Skeletal muscle tissue (tissue), 4 donors: ENCODE measurements around the gene CTNNA2. TPM values are rescaled to one million over a fixed set of nuclear protein-coding genes. Genes with fewer than 3 reads are reported as not detected.

Experiments
- H3K27ac ChIP-seq: one replicate; pipeline ENCODE4 v1.7.0; 2013; ENCODE audit warnings: mild to moderate bottlenecking, low read depth, low read length, inconsistent platforms
- H3K27me3 ChIP-seq, 3 donors: one replicate each; pipeline ENCODE4 v1.7.0; 2013; ENCODE audit warnings: low read length in 3 of 3; ENCODE audit not compliant: control insufficient read depth in 3 of 3, insufficient read depth in 3 of 3
- H3K36me3 ChIP-seq, 3 donors: one replicate each; pipeline ENCODE4 v1.7.0; 2013; ENCODE audit warnings: low read length in 3 of 3; ENCODE audit not compliant: control insufficient read depth in 3 of 3, insufficient read depth in 3 of 3
- H3K4me1 ChIP-seq, 3 donors: one replicate each; pipeline ENCODE4 v1.7.0; 2013; ENCODE audit warnings: low read length in 3 of 3, mild to moderate bottlenecking in 3 of 3; ENCODE audit not compliant: control insufficient read depth in 3 of 3, insufficient read depth in 3 of 3
- H3K4me3 ChIP-seq, 3 donors: one replicate each; pipeline ENCODE4 v1.7.0; 2013; ENCODE audit warnings: low read length in 3 of 3
- H3K9ac ChIP-seq, 3 donors: one replicate each; pipeline ENCODE4 v1.7.0; 2013; ENCODE audit warnings: low read length in 3 of 3, mild to moderate bottlenecking in 3 of 3, moderate library complexity in 2 of 3, low read depth in 1 of 3
- H3K9me3 ChIP-seq, 3 donors: one replicate each; pipeline ENCODE4 v1.7.0; 2013; ENCODE audit warnings: low read length in 3 of 3; ENCODE audit not compliant: control insufficient read depth in 3 of 3
- total RNA-seq: library from RNA; depleted of rRNA; stranded (reverse); fragments of >200 nt; gene quantifications from one replicate; pipeline ENCODE4 v1.2.3, GENCODE V29; 2014
- donor health status: Osteomylitis.

The CTNNA2 gene
- total RNA-seq, 1 donor from 2014 or later, result 1.0 TPM

GRCh38 chr2:79831961-79832360, 319.1 kb downstream of the CTNNA2 start:
- Histone ChIP-seq H3K36me3 (no peaks in the 10 kb centered on the region), H3K4me1 (no peaks in the 10 kb centered on the region), H3K9me3 (no peaks in the 10 kb centered on the region), H3K27me3 (no peaks in the 10 kb centered on the region), H3K4me3 (no peak overlapping the region), H3K27ac (no peak overlapping the region), H3K9ac (no peak overlapping the region)

DNA sequence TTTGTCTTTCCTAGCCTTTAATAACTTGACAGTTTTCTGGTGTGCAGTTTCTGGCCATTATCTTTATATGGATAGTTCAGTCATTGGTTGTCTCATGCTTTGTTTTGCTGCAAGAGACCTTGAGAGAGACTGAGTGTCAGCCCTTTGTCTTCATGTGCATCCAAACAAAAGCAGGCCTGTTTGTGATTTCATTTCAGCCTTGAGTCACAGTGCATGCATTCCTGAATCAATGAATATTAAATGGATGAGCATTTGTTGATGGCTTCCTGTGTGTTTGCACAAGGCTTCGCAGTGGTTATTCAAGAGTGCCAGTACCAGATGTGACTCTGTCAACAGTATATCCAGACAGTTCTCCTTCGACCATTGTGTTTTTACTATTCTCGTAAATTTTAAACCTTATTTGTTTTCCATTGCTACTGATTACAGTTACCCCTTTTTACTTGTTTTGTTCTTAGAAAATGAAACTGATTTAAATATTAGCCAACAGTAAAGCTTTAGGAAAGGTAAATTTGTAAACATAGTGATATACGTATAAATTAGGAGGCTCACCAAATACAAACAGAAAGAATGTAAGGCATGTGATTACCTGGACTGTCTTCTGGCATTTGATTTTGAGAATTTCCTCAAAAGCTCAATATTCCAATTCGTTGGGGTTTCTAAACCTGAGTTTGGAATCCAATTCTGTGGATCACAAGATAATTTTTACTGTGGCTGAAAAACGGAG, 319.8 kb downstream of the CTNNA2 start:
- H3K4me3 ChIP-seq, result no peak overlapping the region
- H3K4me1 ChIP-seq, result no peaks in the 10 kb centered on the region
- no peaks in the 10 kb centered on the region for H3K36me3 ChIP-seq
- no peak overlapping the region for H3K27ac ChIP-seq
- no peaks in the 10 kb centered on the region for H3K27me3 ChIP-seq
- no peak overlapping the region for H3K9ac ChIP-seq
- H3K9me3 ChIP-seq, result no peaks in the 10 kb centered on the region

- H3K27ac ChIP-seq, result no peak overlapping the region
- no peaks in the 10 kb centered on the region for H3K27me3 ChIP-seq
- H3K36me3 ChIP-seq, result no peaks in the 10 kb centered on the region
- H3K9me3 ChIP-seq, result no peaks in the 10 kb centered on the region
- no peaks in the 10 kb centered on the region for H3K4me1 ChIP-seq
- no peak overlapping the region for H3K9ac ChIP-seq
- no peak overlapping the region for H3K4me3 ChIP-seq
Measured at GRCh38 chr2:79833235-79833878, 320.5 kb downstream of the CTNNA2 start.

GRCh38 chr2:79835911-79836310, 323.1 kb downstream of the CTNNA2 start:
- Histone ChIP-seq H3K27me3 (no peaks in the 10 kb centered on the region), H3K9me3 (no peaks in the 10 kb centered on the region), H3K9ac (no peak overlapping the region), H3K36me3 (no peaks in the 10 kb centered on the region), H3K4me3 (no peak overlapping the region), H3K4me1 (no peaks in the 10 kb centered on the region), H3K27ac (no peak overlapping the region)

DNA sequence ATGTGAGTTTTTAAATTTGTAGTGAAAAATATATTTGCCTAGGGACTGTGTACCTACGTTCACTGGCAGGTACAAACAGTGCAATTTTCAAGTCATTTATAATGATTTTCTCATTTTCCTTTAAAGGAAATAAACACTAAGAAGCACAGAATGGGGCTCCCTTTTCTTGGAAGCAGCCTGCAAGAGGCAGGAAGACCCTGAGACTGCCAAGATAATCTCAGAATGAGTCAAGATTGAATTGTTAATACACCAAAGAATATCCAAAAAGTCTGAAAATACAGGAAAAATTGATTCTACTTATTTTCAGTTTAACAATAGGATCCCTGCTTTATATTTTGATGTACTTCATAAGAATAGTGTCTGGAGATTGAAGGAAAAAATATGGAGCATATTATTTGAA, 331.2 kb downstream of the CTNNA2 start:
- H3K4me1 ChIP-seq, result no peaks in the 10 kb centered on the region
- H3K9me3 ChIP-seq, result no peaks in the 10 kb centered on the region
- H3K36me3 ChIP-seq, result no peaks in the 10 kb centered on the region
- no peaks in the 10 kb centered on the region for H3K27me3 ChIP-seq
- no peak overlapping the region for H3K4me3 ChIP-seq
- H3K9ac ChIP-seq, result no peak overlapping the region
- no peak overlapping the region for H3K27ac ChIP-seq

GRCh38 chr2:79846878-79847277, 334.0 kb downstream of the CTNNA2 start:
- Histone ChIP-seq H3K4me1 (no peaks in the 10 kb centered on the region), H3K9me3 (no peaks in the 10 kb centered on the region), H3K36me3 (no peaks in the 10 kb centered on the region), H3K9ac (no peak overlapping the region), H3K4me3 (no peak overlapping the region), H3K27me3 (no peaks in the 10 kb centered on the region), H3K27ac (no peak overlapping the region)

- Histone ChIP-seq H3K36me3 (no peaks in the 10 kb centered on the region), H3K27ac (no peak overlapping the region), H3K9me3 (no peaks in the 10 kb centered on the region), H3K4me3 (no peak overlapping the region), H3K27me3 (no peaks in the 10 kb centered on the region), H3K4me1 (no peaks in the 10 kb centered on the region), H3K9ac (no peak overlapping the region)
Measured at GRCh38 chr2:79849241-79849640, 336.4 kb downstream of the CTNNA2 start.

- no peaks in the 10 kb centered on the region for H3K27me3 ChIP-seq
- H3K9ac ChIP-seq, result no peak overlapping the region
- no peak overlapping the region for H3K4me3 ChIP-seq
- no peaks in the 10 kb centered on the region for H3K9me3 ChIP-seq
- H3K4me1 ChIP-seq, result no peaks in the 10 kb centered on the region
- H3K27ac ChIP-seq, result no peak overlapping the region
- H3K36me3 ChIP-seq, result no peaks in the 10 kb centered on the region
Measured at GRCh38 chr2:79849949-79850348, 337.1 kb downstream of the CTNNA2 start.

- H3K4me1 ChIP-seq, result no peaks in the 10 kb centered on the region
- H3K27ac ChIP-seq, result no peak overlapping the region
- no peaks in the 10 kb centered on the region for H3K9me3 ChIP-seq
- no peak overlapping the region for H3K9ac ChIP-seq
- no peaks in the 10 kb centered on the region for H3K27me3 ChIP-seq
- H3K4me3 ChIP-seq, result no peak overlapping the region
- no peaks in the 10 kb centered on the region for H3K36me3 ChIP-seq
Measured at GRCh38 chr2:79850912-79851311, 338.1 kb downstream of the CTNNA2 start.

DNA sequence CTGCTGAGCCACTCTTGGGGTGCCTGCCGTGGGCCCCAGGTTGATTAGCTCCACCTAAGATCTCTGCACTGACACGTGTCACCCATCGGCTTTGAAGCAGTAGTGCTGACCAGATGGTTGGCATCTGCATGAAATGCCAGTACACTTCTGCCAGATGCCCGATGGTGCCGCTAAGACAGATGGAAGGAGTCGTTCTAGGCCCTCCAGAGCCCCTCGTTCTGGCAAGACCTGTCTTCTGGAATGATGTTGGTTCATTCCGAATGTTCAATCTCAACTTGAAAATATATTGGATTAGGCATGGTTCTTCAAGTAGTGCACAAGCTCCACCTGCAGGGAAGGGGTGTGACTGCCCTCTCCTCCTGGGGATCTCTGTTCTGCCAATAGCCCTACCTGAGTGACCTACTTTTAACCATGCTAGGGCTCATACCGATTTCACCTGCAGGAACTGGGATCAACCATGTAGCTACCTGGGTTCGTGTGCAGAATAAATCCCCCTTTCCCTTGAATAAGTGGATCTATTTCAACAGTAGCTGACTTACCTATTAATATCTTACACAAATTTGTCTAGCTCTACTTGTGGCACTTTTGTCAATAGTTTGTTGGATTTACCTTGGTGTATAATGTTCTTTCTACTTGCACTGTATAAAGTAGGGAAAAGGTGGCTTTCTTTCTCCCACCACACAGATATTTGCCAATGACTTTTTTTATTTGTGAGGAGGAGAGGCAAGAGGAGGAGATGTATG, 342.6 kb downstream of the CTNNA2 start:
- Histone ChIP-seq H3K36me3 (no peaks in the 10 kb centered on the region), H3K4me1 (no peaks in the 10 kb centered on the region), H3K27me3 (no peaks in the 10 kb centered on the region), H3K4me3 (no peak overlapping the region), H3K9me3 (no peaks in the 10 kb centered on the region), H3K9ac (no peak overlapping the region), H3K27ac (no peak overlapping the region)
